ENCODE measurements around the gene PROX1. TPM values are rescaled to one million over a fixed set of nuclear protein-coding genes. Genes with fewer than 3 reads are reported as not detected.

The PROX1 gene
- total and polyA plus RNA-seq, 9 of the 15 experiments (the other 6 are each of a cell fraction or from before 2014, with no cell fraction given), result 0.14 to 0.22 TPM; not detected in 7

DNA sequence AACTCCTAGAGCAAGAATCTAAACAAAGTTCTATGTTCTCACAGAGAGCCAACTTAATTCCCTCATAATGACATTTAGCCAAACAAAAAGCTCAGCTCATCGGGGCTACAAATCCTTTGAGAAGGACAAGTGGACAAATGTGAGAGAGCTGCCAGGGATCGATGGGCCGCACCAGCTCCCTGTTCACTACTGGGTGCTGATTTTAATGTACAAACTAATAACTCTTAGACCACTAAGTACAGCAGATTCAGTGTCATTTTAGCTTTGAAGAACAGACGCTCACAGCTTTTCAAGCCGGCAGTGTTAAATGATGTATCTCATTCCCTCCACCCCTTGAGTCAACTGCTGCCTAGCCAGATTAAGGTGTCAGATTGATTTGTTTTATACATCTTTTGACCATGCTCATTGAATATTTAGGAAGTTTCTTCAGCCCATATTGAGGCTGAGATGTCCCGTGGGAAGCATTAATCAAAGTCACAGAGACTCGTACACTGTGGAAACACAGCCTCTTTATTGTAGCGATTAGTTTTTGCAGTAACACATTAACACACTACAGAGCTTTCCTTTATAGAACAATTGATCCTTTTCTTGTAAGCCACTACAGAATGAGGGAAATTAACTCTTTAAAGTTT, 21.1 kb downstream of the PROX1 start (continued):
- TF ChIP-seq ZNF512 (tag; IDR thresholded peaks at IDR 0.05) (no peak), PHB2 (IDR thresholded peaks at IDR 0.05; ENCODE audit: low read depth) (no peak), MCM3 (IDR thresholded peaks at IDR 0.05) (no peak), ERF (CRISPR knock-in tag; IDR thresholded peaks at IDR 0.05) (no peak)

DNA sequence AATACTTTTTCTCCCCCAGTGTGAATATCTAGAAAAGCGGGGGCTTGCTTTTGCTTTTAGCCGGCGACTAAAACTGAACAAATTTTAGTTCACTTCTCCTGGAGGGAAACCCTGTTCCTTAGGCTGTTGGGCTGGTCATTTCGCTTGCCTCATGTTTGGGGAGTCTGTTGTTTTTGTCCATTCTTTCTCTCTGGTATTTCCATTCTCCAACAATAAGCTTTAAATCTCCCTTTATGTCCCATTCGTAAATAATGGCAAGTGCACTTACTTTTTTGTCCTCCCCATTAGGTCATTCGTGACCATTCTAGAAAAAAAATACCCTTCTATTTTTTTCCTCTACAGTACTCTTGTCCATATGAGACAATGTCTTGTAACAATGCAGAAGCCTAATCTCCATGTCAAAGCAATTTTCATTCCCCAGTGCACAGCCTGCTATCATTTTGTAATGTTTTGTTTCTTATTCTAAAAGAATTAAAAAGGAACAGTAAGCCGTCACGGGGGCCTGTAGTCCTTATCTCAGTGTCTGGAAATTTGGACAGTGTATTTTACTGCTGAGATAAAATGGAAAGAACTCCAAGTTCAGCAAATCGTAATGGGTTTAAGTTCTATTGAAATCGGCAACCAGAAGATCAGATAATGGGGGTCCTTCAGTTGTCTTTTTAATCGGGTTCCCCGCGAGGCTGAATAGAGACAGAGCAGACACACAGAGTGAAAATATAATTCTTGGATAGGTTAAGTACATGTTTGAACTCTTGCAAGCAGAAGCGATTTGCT, 21.8 kb downstream of the PROX1 start:
- FAIRE-seq, result peak; percentile 11
- no peak for TF ChIP-seq NFXL1 (CRISPR knock-in tag; IDR thresholded peaks at IDR 0.05)
- no peak for TF ChIP-seq MEF2D (tag; conservative IDR thresholded peaks at IDR 0.05; ENCODE audit: low read depth)
- TF ChIP-seq ZBTB7A (IDR thresholded peaks at IDR 0.05; ENCODE audit: borderline replicate concordance, control insufficient read depth, low read depth, low read length), result no peak
- no peak for TF ChIP-seq RAD51 (IDR thresholded peaks at IDR 0.05; ENCODE audit: borderline replicate concordance, low read depth)
- TF ChIP-seq ZFX (CRISPR knock-in tag; IDR thresholded peaks at IDR 0.05), result no peak
- no peak for TF ChIP-seq ZBTB5 (IDR thresholded peaks at IDR 0.05)
- TF ChIP-seq, protein P1, sequence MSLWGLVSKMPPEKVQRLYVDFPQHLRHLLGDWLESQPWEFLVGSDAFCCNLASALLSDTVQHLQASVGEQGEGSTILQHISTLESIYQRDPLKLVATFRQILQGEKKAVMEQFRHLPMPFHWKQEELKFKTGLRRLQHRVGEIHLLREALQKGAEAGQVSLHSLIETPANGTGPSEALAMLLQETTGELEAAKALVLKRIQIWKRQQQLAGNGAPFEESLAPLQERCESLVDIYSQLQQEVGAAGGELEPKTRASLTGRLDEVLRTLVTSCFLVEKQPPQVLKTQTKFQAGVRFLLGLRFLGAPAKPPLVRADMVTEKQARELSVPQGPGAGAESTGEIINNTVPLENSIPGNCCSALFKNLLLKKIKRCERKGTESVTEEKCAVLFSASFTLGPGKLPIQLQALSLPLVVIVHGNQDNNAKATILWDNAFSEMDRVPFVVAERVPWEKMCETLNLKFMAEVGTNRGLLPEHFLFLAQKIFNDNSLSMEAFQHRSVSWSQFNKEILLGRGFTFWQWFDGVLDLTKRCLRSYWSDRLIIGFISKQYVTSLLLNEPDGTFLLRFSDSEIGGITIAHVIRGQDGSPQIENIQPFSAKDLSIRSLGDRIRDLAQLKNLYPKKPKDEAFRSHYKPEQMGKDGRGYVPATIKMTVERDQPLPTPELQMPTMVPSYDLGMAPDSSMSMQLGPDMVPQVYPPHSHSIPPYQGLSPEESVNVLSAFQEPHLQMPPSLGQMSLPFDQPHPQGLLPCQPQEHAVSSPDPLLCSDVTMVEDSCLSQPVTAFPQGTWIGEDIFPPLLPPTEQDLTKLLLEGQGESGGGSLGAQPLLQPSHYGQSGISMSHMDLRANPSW (CRISPR knock-in tag; IDR thresholded peaks at IDR 0.05), result no peak
- no peak for TF ChIP-seq CREB1 (IDR thresholded peaks at IDR 0.05)
- no peak for TF ChIP-seq CREB1 (CRISPR knock-in tag; IDR thresholded peaks at IDR 0.05)
- TF ChIP-seq ASH1L (IDR thresholded peaks at IDR 0.05; ENCODE audit: borderline replicate concordance, low read depth, partially characterized antibody), result no peak
- TF ChIP-seq ERF (CRISPR knock-in tag; IDR thresholded peaks at IDR 0.05), result no peak
- H4K20me1 ChIP-seq (replicated peaks; ENCODE audit: control insufficient read depth, insufficient read depth, low read length), result no peaks in the 10 kb centered on the region
- no peaks in the 10 kb centered on the region for H3K79me2 ChIP-seq (ENCODE audit: control insufficient read depth, insufficient read depth, low read length)
- H3K4me3 ChIP-seq, result no peak overlapping the region
- no peaks in the 10 kb centered on the region for H3K9me1 ChIP-seq (ENCODE audit: control insufficient read depth, insufficient read depth, low read length)
- H3K27me3 ChIP-seq (ENCODE audit: control insufficient read depth in 2 of 2, insufficient read depth in 2 of 2, low read length in 2 of 2), result peaks cover 8 to 15% of the 10 kb centered on the region in 2 experiments
- POLR2A ChIA-PET, result interaction anchor here (0.8 kb wide), 1 partner anchor 20 kb away, joined by 3 read pairs; no protein-coding TSS in a partner anchor
- intact Hi-C loops (cut with micrococcal nuclease), result no loop called here
- ATAC-seq, result no peak
- no peak for DNase-seq (ENCODE audit: extremely low read depth in 1 of 4, low spot score in 3 of 4)
- no peak overlapping the region for H3K27ac ChIP-seq (ENCODE audit: extremely low read depth, low read depth, low read length)
- H3K9ac ChIP-seq (ENCODE audit: insufficient read depth in 1 of 2, low read depth in 2 of 2, low read length in 2 of 2), result no peak overlapping the region
- WGBS (ENCODE audit: insufficient coverage, low coverage, missing lambda C conversion rate), result 6% methylated on average over 14 of the region's 14 CpGs
- no peak overlapping the region for H2AFZ ChIP-seq (ENCODE audit: low read depth, low read length)
- in situ Hi-C loops (cut with MboI), result no loop called here
- CTCF ChIA-PET (ENCODE audit: low intra/inter-chr PET ratio), result no interaction called here
- no peaks in the 10 kb centered on the region for H3K36me3 ChIP-seq (ENCODE audit: control insufficient read depth, insufficient read depth, low read length)
- H3K9me3 ChIP-seq (replicated peaks; ENCODE audit: control insufficient read depth, insufficient read depth, low read depth, low read length), result no peaks in the 10 kb centered on the region
- H3K4me2 ChIP-seq (ENCODE audit: insufficient read depth, low read length), result no peak overlapping the region
- BruUV-seq (replicated peaks), result no TSS peak
- H3K4me1 ChIP-seq (replicated peaks in 1 of 2; ENCODE audit: control insufficient read depth in 2 of 2, insufficient read depth in 2 of 2, low read length in 2 of 2), result no peaks in the 10 kb centered on the region

All from K562 (cell line).